NCI-H748 treated with DMSO at 0.1 percent for 48 hours (cell line): ENCODE measurements around the gene GSPT1.

Experiments used
- DNase-seq: peaks from one replicate; lab custom pipeline; 2025; lab: John Stamatoyannopoulos, UW

The GSPT1 gene

DNA sequence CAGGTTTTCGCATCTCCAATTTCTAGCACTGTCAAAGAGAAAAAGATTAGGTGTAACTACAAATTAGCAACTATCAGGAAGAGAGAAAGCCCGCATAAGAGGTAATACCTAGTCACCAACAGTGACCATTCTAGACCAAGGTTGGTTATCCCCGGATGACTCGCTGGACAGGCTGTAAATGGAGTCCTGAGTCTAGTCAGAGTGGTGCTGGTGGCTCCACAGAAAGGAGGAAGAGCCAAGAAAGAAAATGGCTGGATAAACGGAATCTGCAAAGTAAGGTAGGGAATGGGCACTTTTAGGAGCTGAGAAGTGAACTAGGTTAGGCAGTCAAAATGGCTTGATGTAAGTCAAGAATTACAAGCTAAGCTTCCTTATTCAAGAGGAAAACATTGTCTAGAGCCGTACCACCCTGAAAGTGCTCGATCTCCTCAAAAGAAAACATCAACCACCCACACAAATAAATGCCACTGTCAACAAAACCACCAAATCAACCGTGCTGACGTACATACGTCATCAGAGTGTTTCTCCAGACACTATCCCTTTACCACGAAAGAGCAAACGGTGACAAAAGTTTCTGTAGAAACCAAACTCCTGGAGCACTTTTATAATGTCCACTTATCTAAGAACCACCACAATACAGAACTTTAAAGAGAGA, 2.2 kb downstream of the GSPT1 start:
- no peak for DNase-seq

- no peak for DNase-seq
Observed at GRCh38 chr16:11909653-11910545, 5.9 kb downstream of the GSPT1 start.

- DNase-seq, result no peak
Observed at GRCh38 chr16:11907160-11907970, 8.4 kb downstream of the GSPT1 start.

GRCh38 chr16:11903906-11904305, 11.8 kb downstream of the GSPT1 start:
- DNase-seq, result no peak

DNA sequence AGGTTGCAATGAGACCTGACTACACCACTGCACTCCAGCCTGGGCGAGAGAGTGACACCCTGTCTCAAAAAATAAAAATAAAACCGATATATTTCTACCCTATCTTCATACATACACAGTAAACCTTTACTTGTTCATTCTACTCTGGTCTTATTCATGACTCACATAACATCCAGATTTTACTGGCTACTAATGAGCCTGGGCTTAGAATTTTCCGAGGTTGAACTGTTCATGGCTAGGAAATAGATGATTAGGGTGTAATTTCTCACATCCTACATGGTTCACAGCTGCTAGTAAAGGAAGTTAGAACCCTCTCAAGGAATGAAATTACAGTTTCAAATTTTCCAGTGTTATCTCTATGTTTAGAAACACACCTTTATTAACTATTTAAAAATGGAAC, 14.7 kb downstream of the GSPT1 start:
- DNase-seq, result no peak

GRCh38 chr16:11896486-11897176, 19.1 kb downstream of the GSPT1 start:
- no peak for DNase-seq

DNA sequence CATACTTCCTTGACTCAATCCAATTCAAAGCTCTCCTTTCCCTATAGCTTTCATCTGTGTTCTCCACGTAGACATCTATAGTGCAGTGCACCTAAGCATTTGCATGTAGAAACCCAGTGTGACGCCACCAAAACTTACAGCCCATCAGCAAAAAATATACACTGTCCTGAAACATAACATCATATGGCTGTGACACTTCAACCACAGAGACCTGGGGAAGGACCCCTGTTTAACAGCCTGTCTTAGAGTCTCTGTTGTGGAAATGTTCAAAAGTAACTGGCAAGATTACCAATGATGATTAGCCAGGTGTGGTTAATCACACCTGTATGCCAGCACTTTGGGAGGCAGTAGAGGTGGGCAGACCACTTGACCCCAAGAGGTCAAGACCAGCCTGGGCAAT, 22.2 kb downstream of the GSPT1 start:
- no peak for DNase-seq

DNA sequence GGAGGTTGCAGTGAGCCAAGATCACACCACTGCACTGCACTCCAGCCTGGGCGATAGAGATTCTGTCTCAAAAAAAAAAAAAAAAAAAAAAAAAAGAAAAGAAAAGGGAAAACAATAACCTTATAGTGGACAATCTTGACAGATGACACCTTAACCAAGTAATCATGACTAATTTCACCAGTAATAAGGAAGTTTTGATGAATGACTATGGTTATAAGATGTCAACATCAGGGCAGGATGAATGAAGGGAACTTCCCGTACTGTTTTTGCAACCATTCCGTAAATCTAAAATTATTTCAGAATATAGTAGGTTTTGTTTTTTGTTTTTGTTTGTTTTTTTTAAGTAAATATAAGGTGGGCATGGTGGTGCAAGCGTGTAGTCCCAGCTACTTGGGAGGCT, 23.0 kb downstream of the GSPT1 start:
- DNase-seq, result no peak

DNA sequence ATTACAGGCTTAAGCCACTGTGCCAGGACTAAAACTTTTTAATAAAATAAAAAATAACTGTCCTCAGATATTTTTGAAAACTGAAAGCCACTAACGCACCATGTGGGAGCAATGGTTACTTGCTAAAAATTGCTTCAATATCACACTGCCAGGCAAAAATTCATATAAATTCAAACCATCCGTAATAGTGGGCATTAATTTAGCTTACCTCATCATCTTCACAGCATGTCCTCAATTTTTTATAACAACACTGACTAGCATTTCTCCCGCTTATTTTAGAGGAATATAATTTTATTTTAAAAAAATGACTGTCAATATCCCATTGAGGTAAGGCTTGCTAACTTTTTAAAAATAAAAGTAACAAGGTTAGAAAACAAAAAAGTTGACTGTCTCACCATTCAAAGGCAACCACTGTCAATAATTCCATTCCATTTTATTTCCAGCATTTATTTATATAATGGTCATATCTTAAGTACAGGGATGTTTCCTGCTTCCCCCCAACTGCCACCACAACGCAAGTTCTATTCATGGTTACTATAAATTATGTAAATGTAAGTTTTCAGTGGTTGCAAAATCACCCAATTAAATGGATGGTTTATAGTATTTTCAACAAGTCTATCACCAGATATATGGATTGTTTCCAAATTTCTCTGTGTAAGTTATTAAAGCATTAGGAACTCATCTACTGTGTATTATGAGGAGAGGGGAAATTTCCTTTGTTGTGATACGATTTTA, 25.4 kb downstream of the GSPT1 start:
- DNase-seq, result no peak

- no peak for DNase-seq
Observed at GRCh38 chr16:11886881-11887280, 28.9 kb downstream of the GSPT1 start.

GRCh38 chr16:11884035-11884434, 31.7 kb downstream of the GSPT1 start:
- DNase-seq, result no peak

DNA sequence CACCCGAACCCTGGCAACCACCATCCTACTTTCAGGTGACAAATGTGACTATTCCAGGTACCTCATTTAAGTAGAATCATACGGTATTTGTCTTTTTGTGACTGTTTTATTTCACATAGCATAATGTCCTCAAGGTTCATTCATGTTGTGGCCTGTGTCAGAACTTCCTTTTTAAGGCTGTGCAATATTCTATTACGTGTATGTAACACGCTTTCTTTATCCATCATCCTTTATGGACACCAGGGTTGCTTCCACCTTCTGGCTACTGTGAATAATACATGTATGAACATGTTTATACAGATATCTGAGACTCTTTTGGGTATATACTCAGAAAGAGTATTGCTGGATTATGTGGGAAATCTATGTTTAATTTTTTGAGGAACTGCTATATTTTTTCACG, 35.7 kb downstream of the GSPT1 start:
- DNase-seq, result no peak

GRCh38 chr16:11877374-11877773, 38.4 kb downstream of the GSPT1 start:
- no peak for DNase-seq

GRCh38 chr16:11876306-11876705, 39.5 kb downstream of the GSPT1 start:
- DNase-seq, result no peak

- DNase-seq, result no peak
Observed at GRCh38 chr16:11875721-11876120, 40.0 kb downstream of the GSPT1 start.

- no peak for DNase-seq
Observed at GRCh38 chr16:11871193-11871592, 44.6 kb downstream of the GSPT1 start.

GRCh38 chr16:11870399-11870798, 45.4 kb downstream of the GSPT1 start:
- DNase-seq, result no peak

- no peak for DNase-seq
Observed at GRCh38 chr16:11869353-11870228, 46.2 kb downstream of the GSPT1 start.

GRCh38 chr16:11868412-11868980, 47.3 kb downstream of the GSPT1 start:
- no peak for DNase-seq

DNA sequence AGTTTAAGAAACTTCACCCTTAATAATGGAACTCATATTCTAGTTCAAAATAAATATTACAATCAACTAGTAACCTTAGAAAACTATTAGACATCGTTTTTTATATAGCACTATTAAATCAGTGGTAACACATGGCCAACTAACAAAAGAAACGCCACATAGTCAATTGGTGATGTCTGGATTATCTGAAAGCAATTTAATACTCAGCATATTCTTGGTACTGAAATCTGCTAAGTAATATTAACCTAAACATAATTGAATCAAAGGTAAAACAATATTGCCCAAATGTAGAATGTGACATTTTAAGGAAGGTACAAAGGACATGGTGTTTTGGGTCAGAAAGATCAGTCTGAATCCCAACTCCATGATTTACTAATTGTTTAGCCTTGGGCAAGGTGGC, 53.3 kb downstream of the GSPT1 start:
- DNase-seq, result no peak
